HG02970 (cell line): Measurements from ENCODE around the gene SLC2A9.

ENCODE experiments used
- ATAC-seq: cut with Tn5 transposase; IDR thresholded peaks from one replicate; pipeline ENCODE4 v1.9.1; 2021; ENCODE audit warnings: mild to moderate bottlenecking, moderate library complexity, moderate number of reproducible peaks; ENCODE audit not compliant: unreplicated experiment, low FRiP score

Gene SLC2A9

DNA sequence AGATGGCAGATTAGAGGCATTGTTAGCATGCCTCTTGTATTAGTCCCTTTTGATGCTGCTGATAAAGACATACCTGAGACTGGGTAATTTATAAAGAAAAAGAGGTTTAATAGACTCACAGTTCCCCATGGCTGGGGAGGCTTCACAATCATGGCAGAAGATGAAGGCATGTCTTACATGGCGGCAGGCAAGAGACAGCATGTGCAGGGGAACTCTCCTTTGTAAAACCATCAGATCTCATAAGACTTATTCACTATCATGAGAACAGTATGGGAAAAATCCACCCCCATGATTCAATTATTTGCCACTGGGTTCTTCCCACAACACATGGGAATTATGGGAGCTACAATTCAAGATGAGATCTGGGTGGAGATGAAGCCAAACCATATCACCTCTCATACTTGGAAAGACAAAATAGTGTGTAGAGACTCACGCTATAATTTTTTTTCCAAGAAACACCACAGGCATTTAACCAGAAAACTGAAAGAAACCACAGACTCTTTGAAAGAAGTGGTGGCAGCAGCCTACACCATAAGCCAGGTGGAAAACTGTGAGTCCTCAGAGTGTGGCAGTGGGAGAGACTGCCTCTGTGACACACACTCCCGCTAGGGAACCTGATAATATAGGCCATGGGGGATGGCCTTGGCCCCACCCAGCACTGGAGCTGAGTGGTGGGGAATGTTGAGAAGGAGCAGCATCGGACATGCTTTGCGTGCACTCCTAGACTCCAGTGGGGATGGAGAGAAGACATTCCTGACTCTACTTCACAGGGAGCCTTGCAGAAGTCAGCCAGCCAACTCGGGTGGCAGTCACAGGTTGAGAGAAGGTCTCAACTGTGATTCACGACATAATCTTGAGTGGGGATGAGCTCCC lies 51.5 kb downstream of the SLC2A9 start:
- no peak for ATAC-seq

DNA sequence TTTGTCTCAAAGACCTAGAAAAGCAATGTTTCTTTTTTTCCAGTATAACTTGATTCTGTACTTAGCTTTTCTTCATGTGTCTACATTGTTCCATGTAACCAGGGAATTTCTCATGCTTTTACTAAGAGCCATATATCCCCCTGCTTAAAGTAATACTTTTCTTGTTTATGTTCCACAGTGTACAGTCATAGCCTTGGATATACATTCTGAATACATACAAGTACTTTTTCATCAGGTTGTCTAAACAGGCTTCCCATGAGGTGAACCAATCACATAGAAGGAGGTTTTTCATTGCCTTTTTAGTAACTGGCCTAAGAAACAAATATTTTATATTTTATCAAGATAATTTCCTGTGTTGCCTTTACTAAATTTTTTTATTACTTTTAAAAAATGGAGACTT lies 52.8 kb downstream of the SLC2A9 start:
- ATAC-seq = no peak

GRCh38 chr4:9964879-9965278 lies 56.4 kb downstream of the SLC2A9 start:
- ATAC-seq = no peak

GRCh38 chr4:9963328-9963727 lies 58.0 kb downstream of the SLC2A9 start:
- no peak for ATAC-seq

- ATAC-seq = no peak
Observed at GRCh38 chr4:9962611-9963314, 58.5 kb downstream of the SLC2A9 start.

DNA sequence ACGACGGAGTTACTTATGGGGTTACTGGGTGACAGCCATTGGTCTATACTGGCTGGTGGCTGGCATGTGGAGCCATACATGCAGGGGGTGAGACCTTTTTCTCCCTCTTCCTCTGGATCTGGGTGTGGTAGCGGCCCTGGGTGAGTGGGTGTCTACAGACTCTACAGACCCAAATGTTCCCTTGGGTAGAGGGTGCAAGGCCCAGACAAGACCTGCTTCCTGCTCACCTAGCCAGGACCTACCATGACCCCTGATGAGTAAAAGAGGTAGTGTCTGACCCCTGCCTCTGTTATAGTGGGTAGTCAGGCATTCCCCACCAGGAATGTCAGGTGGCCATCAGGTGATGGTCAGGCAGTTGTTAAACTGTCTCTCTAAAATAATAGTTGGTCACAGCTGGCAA lies 66.8 kb downstream of the SLC2A9 start:
- ATAC-seq = no peak

GRCh38 chr4:9953089-9953488 lies 68.2 kb downstream of the SLC2A9 start:
- ATAC-seq = no peak

GRCh38 chr4:9952415-9952950 lies 68.8 kb downstream of the SLC2A9 start:
- no peak for ATAC-seq

- ATAC-seq = no peak
Observed at GRCh38 chr4:9949573-9949972, 71.7 kb downstream of the SLC2A9 start.

- ATAC-seq = no peak
Observed at GRCh38 chr4:9947168-9948062, 73.9 kb downstream of the SLC2A9 start.

GRCh38 chr4:9946170-9946569 lies 75.1 kb downstream of the SLC2A9 start:
- ATAC-seq = no peak

DNA sequence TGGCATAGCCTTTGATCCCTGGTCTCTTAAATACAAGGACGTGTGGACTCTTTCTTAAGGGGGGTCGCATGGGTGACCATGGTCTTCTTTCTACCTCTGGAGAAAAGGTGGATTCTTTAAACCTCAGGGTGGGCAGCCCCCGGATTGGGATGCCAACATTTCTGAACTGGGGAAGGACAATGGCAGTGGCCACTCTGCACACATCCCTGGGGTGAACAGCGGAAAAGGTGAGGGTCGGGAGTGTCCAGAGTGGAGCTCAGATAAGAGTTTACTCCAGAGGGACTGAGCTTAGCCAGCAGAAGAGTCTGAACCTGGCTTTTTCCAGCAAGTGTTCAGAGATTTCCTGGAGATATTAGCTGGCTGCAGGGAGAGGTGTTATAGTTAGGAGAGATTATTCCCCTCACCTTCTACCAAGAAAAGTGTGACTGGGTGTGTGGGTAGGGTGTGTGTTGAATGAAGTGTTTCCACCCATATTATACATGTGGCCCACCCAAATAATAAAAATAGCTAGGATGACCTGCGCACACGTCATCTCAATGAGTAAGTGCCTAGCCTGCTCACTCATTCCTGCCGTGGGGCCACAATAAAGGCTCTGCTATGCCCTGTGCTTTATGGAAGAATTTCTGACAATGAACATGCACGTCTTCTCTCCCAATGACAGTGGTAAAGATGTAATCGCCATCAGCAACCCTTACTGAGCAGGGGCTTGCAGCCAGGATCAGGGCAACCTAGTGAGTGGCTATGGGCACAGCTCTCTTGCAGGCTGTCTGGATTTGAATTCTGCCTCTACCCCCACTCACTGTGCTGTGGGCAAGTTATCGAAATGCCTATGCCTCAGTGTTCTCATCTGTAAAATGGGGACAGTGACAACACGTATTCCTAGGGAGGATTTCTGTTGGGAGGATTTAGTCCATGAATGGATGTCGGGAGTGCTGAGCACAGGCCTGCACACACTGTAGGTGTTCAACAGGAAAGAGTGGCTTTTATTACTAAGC lies 76.6 kb downstream of the SLC2A9 start:
- ATAC-seq = no peak

GRCh38 chr4:9943761-9944160 lies 77.5 kb downstream of the SLC2A9 start:
- ATAC-seq = no peak

DNA sequence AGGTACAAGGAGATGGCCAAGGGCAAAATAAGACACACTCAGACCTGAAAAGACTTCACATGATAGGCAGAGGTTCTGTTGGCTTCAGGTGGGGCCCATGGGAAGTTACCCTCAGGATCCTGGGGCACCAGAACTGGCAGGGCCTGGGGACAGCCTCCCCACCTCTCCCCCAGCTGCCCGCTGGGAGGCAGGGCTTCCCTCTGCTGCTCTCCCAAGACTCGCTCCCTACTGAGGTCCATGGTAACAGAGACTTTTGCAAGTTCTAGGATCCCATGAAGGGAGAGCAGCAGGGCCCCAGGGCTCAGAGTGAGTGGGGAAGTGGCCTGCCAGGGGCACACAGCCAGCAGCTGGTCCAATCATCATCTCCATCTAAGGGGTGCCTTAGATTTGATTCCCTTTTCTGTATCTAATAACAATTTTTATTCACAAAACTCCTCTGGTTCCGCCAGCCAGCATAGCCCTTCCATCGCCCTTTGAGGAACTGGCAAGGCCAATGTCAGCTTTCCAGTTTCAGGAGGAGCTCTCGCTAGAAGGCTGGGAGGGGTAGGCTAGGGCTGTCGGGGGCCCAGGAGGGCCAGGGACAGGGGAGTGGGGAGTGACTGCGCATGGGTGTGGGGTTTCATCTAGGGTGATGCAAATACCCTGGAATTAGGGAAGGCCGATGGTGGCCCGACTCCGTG lies 78.2 kb downstream of the SLC2A9 start:
- ATAC-seq = no peak

DNA sequence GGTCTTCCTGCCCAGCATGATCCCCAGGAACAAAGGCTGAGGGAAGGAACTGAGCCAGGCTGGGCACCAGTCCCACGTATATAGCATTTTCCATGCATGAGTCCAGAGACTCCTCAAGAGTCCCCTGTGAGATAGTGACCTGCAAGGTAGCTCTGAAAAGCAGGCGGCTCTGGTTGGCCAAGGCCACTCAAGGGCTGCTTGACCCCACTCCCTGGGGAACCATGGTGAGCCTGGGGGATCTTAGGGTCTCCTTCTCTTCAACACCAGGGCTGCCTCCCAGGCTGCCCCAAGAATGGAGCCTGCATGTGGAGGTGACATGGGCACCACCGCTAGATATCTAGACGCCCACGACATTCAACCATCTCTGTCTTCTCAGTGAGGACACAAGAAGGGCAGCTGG lies 79.2 kb downstream of the SLC2A9 start:
- ATAC-seq = no peak

DNA sequence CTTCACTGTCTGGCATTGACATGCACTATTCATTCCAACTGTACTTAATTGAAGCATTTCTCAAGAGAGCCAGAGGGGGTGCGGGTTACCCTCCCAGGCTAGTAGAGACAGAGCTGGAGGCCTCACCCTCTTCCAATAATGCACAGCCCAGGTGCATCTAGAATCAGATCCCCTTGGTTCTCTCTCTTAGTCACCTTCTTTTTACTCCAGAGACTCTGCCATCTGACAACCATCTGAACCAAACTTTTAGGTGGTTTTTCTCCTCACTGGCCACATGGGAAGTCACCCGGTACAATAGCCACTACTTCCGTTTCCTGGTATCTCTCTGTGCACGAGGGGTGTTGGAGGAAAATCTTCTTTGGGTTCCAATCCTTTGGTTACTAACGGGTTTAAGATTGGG lies 81.3 kb downstream of the SLC2A9 start:
- no peak for ATAC-seq

DNA sequence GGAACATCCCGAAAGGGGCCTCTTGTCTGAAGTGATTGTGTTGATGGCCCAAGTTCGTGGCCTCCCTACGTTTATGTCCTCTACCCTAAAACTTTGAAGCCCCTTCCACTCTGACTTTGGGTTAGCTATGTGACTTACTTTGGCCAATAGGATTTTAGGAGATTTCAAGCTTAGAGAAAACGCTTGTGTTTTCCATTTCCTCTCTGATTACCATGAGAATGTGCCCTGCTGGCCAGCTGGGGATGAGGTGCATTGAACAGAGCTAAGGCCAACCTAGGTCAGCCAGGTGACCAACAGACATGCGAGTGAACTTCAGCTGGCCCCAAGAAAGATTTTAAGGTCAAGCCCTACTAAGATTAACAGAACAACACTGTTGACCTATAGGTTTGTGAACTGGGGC lies 82.4 kb downstream of the SLC2A9 start:
- ATAC-seq = no peak

- no peak for ATAC-seq
Observed at GRCh38 chr4:9937078-9937477, 84.2 kb downstream of the SLC2A9 start.

DNA sequence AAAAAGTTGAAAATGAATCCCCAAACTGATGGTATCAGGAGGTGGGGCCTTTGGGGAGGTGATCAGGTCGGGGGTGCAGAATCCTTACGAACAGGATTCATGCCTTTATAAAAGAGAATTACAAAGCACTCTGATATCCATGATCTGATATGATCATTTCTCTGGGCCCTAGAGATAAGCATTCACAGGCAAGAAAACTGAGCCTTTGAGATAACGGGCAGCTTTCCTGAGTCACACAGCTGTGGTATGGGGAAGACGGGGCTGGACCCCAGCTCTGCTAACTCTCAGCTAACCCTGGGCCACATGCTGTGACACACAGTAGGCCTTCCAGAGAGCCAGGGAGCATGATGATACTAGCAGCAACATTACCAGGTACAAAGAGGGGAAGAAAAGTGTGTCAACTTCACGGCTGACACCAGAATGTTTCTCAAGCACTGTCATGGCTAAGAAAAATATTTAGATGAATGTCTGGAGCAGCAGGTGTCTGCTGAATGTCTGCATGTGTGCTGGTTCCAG lies 85.1 kb downstream of the SLC2A9 start:
- no peak for ATAC-seq
